Suprapubic skin (tissue), 4 donors: ENCODE results near the gene NPIPB2. TPM values are rescaled to one million over a fixed set of nuclear protein-coding genes. Genes with fewer than 3 reads are reported as not detected.
"Not testable (repeated sequence)": the region's sequence is repeated elsewhere in the genome, so short reads cannot be mapped to it uniquely, and the experiment has no call there.

Source experiments
- DNase-seq, 2 donors: peaks; one replicate each; pipeline ENCODE4 v3.0.0-alpha.2; 2019; ENCODE audit warnings: low spot score in 2 of 2
- H3K27ac ChIP-seq: fragments of 200-600 bp; sonication (generic); one replicate; pipeline ENCODE4 v1.5.1; 2019
- H3K27me3 ChIP-seq: fragments of 200-600 bp; sonication (generic); one replicate; pipeline ENCODE4 v1.5.1; 2019
- H3K36me3 ChIP-seq: fragments of 200-600 bp; sonication (generic); one replicate; pipeline ENCODE4 v1.5.1; 2019
- H3K4me1 ChIP-seq: fragments of 200-600 bp; sonication (generic); one replicate; pipeline ENCODE4 v1.5.1; 2019
- H3K4me3 ChIP-seq: fragments of 200-600 bp; sonication (generic); one replicate; pipeline ENCODE4 v1.5.1; 2019; ENCODE audit warnings: mild to moderate bottlenecking
- H3K9me3 ChIP-seq: fragments of 200-600 bp; sonication (generic); one replicate; pipeline ENCODE4 v1.5.1; 2019
- EP300 ChIP-seq: sonication (generic); formaldehyde crosslinking; IDR thresholded peaks from one replicate; pipeline ENCODE4 v1.6.1; 2017; ENCODE audit warnings: antibody characterized with exemption
- POLR2A ChIP-seq, 2 donors: fragments of 450-650 bp; IDR thresholded peaks; one replicate each; pipeline ENCODE4 v1.6.1; 2017; ENCODE audit warnings: antibody characterized with exemption in 2 of 2, mild to moderate bottlenecking in 2 of 2, moderate library complexity in 2 of 2
- POLR2AphosphoS5 ChIP-seq, 3 donors: sonication (generic); formaldehyde crosslinking; IDR thresholded peaks; one replicate each; pipeline ENCODE4 v1.6.1; 2017; ENCODE audit warnings: antibody characterized with exemption in 3 of 3
- WGBS: methylation state at CpG from one replicate; pipeline ENCODE4 v1.1.5; 2018; 5-methylcytosine and 5-hydroxymethylcytosine counted together
- total RNA-seq, 4 donors: library from RNA; depleted of rRNA; stranded (reverse); fragments of >200 nt; gene quantifications; one replicate each; pipeline ENCODE4 v1.1.0, GENCODE V29; 2016
- TF ChIP-seq, protein P1 (sequence below), 2 donors: fragments of 200-600 bp in 1 of 2; fragments of 450-650 bp in 1 of 2; sonication (generic) in 1 of 2; IDR thresholded peaks; one replicate each; pipeline ENCODE4 v1.5.1; 2016 to 2019; ENCODE audit warnings: antibody characterized with exemption in 2 of 2, mild to moderate bottlenecking in 1 of 2, moderate library complexity in 1 of 2

NPIPB2 gene
- total RNA-seq, 4 donors from 2014 or later: 10.4 to 59.9 (median 12.4) TPM

DNA sequence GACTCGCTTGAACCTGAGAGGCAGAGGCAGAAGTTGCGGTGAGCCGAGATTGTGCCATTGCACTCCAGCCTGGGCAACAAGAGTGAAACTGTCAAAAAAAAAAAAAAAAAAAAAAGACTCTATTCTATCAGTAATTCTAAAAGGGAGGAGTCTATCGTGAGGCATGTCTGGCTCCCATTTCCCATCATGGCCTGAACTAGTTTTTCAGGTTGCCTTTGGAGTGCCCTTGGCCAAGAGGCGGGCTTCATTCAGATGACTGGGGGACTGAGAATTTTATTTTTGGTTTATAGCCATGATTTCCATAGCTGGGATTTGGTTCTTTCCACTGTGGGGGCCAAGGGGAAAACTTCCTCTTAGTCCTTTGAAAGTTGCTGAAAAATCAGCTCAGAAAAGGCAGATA, 31.2 kb upstream of the NPIPB2 start:
- Histone ChIP-seq H3K4me1 (peaks cover 22% of the 10 kb centered on the region), H3K27me3 (no peaks in the 10 kb centered on the region), H3K27ac (no peak overlapping the region), H3K36me3 (no peaks in the 10 kb centered on the region), H3K9me3 (no peaks in the 10 kb centered on the region), H3K4me3 (no peak overlapping the region)
- no peak for TF ChIP-seq EP300
- TF ChIP-seq, protein P1, sequence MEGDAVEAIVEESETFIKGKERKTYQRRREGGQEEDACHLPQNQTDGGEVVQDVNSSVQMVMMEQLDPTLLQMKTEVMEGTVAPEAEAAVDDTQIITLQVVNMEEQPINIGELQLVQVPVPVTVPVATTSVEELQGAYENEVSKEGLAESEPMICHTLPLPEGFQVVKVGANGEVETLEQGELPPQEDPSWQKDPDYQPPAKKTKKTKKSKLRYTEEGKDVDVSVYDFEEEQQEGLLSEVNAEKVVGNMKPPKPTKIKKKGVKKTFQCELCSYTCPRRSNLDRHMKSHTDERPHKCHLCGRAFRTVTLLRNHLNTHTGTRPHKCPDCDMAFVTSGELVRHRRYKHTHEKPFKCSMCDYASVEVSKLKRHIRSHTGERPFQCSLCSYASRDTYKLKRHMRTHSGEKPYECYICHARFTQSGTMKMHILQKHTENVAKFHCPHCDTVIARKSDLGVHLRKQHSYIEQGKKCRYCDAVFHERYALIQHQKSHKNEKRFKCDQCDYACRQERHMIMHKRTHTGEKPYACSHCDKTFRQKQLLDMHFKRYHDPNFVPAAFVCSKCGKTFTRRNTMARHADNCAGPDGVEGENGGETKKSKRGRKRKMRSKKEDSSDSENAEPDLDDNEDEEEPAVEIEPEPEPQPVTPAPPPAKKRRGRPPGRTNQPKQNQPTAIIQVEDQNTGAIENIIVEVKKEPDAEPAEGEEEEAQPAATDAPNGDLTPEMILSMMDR (IDR thresholded peaks at IDR 0.05): no peak
- TF ChIP-seq POLR2AphosphoS5 (IDR thresholded peaks at IDR 0.05): no peak
- no peak for TF ChIP-seq POLR2A (IDR thresholded peaks at IDR 0.05)
- no peak for DNase-seq
- 60% methylated on average over 5 of the region's 5 CpGs for WGBS

DNA sequence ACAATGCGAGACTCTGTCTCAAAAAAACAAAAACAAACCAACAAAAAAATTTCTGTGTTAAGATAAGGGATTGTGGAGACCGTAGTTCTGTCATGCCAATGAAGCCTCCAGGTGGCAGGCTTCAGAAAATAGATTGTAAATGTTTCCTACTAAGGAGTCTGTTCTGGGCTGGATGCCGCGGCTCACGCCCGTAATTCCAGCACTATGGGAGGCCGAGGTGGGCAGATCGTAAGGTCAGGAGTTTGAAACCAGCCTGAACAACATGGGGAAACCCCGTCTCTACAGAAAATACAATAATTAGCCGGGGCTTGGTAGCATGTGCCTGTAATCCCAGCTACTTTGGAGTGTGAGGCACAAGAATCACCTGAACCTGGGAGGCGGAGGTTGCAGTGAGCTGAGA, 30.3 kb upstream of the NPIPB2 start:
- no peak for TF ChIP-seq POLR2A (IDR thresholded peaks at IDR 0.05)
- TF ChIP-seq, protein P1 (IDR thresholded peaks at IDR 0.05): peak in 1 of 2 donors; percentile 5
- 90% methylated on average over 11 of the region's 11 CpGs for WGBS
- DNase-seq: no peak
- Histone ChIP-seq H3K36me3 (no peaks in the 10 kb centered on the region), H3K27ac (no peak overlapping the region), H3K4me1 (peaks cover 13% of the 10 kb centered on the region), H3K4me3 (no peak overlapping the region), H3K9me3 (no peaks in the 10 kb centered on the region), H3K27me3 (no peaks in the 10 kb centered on the region)

DNA sequence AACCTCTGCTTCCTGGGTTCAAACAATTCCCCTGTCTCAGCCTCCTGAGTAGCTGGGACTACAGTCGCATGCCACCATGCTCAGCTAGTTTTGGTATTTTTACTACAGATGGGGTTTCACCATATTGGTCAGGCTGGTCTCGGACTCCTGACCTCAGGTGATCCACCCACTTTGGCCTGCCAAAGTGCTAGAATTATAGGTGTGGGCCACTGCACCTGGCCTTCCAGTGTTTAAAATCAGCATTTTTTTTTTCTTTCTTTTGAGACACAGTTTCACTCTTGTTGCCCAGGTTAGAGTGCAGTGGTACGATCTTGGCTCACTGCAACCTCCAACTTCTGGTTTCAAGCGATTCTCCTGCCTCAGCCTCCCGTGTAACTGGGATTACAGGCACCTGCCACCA, 28.4 kb upstream of the NPIPB2 start:
- H3K27me3 ChIP-seq, H3K4me3 ChIP-seq, H3K9me3 ChIP-seq, H3K36me3 ChIP-seq, H3K27ac ChIP-seq, H3K4me1 ChIP-seq, DNase-seq: not testable (repeated sequence)
- WGBS: 94% methylated on average over 5 of the region's 5 CpGs

DNA sequence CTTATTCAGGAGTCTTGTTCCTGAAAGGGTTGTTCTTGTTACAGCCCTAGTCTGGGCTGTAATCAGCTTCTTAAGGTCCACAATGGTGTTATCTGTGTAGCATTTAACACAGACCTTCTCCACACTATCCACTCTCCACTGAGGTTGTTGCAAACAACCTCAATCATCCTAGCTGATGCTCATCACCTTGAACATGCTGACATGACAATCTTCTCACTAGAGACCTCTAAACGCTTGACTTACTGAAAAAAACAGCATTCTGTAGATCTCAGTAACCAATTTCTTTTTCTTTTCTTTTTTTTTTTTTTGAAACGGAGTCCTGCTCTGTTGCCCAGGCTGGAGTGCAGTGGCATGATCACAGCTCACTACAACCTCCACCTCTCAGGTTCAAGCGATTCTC, 26.7 kb upstream of the NPIPB2 start:
- TF ChIP-seq EP300 (no peak), POLR2AphosphoS5 (IDR thresholded peaks at IDR 0.05) (no peak), POLR2A (IDR thresholded peaks at IDR 0.05) (no peak)
- TF ChIP-seq, protein P1 (IDR thresholded peaks at IDR 0.05): no peak
- Histone ChIP-seq H3K36me3 (no peaks in the 10 kb centered on the region), H3K4me3 (no peak overlapping the region), H3K27me3 (no peaks in the 10 kb centered on the region), H3K27ac (no peak overlapping the region), H3K9me3 (no peaks in the 10 kb centered on the region), H3K4me1 (peaks cover 3% of the 10 kb centered on the region)
- WGBS: 92% methylated on average over 3 of the region's 3 CpGs
- no peak for DNase-seq

DNA sequence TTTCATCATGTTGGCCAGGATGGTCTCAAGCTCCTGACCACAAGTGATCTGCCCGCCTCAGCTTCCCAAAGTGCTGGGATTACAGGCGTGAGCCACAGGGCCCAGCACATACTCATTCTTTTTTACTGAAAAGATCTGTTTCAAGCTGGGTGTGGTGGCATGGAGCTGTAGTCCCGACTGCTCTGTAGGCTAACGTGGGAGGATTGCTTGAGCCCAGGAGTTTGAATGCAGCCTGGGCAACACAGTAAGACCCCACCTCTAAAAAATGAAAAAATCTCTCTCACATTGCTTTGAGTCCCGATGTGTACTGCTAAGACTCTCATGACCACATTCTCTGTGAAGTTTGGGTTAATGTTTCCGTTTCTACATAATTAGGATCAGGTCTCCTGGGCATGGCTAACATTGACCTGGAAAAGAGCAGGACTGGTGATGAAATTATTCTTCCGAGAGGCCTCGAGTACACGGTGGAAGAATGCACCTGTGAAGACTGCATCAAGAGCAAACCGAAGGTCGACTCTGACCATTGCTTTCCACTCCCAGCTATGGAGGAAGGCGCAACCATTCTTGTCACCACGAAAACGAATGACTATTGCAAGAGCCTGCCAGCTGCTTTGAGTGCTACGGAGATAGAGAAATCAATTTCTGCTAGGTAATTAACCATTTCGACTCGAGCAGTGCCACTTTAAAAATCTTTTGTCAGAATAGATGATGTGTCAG, 25.5 kb upstream of the NPIPB2 start:
- no peak for DNase-seq
- Histone ChIP-seq H3K9me3 (no peaks in the 10 kb centered on the region), H3K4me1 (no peaks in the 10 kb centered on the region), H3K4me3 (no peak overlapping the region), H3K36me3 (no peaks in the 10 kb centered on the region), H3K27me3 (no peaks in the 10 kb centered on the region), H3K27ac (no peak overlapping the region)
- TF ChIP-seq POLR2AphosphoS5 (IDR thresholded peaks at IDR 0.05): no peak
- no peak for TF ChIP-seq EP300
- TF ChIP-seq, protein P1 (IDR thresholded peaks at IDR 0.05): no peak
- TF ChIP-seq POLR2A (IDR thresholded peaks at IDR 0.05): no peak
- 88% methylated on average over 17 of the region's 17 CpGs for WGBS

DNA sequence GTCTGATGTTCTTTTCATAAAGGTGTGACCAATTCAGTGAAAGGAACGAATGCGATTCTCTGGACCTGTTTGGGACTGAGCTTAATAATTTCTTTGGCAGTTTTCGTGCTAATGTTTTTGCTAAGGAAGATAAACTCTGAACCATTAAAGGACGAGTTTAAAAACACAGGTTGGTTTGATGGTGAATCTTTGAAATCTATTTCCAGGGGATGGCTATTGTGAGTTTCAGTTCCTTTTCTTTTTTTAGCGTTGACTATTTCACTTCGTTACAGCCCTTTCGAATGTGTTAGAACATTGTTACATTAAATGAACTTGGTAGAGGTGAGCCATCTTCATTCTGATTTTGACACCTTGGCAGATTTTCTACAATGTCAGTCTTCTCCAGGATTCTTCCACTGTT, 24.3 kb upstream of the NPIPB2 start:
- Histone ChIP-seq H3K4me1 (no peaks in the 10 kb centered on the region), H3K4me3 (no peak overlapping the region), H3K36me3 (no peaks in the 10 kb centered on the region), H3K27ac (no peak overlapping the region), H3K27me3 (no peaks in the 10 kb centered on the region), H3K9me3 (no peaks in the 10 kb centered on the region)
- no peak for DNase-seq
- TF ChIP-seq POLR2AphosphoS5 (IDR thresholded peaks at IDR 0.05) (no peak), POLR2A (IDR thresholded peaks at IDR 0.05) (no peak), EP300 (no peak)
- TF ChIP-seq, protein P1 (IDR thresholded peaks at IDR 0.05): no peak
- WGBS: 86% methylated on average over 7 of the region's 7 CpGs
